ENCODE measurements around the gene SCARF1.
A peak's percentile ranks its signal among the peaks of the same experiment; 100 is the strongest.

The SCARF1 gene

DNA sequence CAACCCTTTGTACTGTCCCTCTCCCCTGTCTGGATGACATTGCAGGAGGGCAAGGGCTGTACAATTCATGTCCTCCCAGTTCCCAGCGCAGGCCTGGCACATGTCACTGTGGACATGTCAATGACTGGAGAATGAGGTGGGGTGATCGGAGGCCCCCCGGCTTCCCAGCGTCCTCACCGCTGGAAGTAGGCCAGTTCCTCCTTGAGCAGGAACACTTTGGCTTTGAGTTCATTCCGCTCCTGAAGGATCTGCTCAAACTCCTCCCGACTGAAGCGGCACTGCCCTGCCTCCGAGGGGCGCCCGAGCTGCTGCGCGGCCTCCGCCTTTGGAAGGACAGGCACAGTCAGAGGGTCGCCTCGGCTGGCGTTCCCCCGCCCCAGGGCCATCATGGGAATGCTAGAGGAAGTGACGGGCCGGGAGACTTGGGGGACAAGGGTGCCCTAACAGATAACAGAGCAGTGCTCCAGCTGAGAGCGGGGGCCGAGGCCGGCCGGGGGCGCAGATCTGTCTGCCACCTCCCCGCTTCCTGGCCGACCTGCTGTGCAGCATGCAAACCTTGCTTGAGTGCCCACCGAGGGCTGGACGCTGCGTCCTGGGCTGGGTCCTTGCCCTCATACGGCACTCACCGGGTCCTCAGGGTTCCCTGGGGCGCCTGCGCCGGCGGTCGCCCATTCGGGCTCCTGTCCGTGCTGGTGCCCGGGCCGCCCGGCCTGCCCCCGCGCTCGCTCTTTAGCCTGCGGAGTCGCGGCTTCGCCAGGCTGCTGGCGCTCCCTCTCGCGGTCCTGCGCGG lies 2.8 kb upstream of the SCARF1 start:
- peak; percentile 53 for DNase-seq

DNA sequence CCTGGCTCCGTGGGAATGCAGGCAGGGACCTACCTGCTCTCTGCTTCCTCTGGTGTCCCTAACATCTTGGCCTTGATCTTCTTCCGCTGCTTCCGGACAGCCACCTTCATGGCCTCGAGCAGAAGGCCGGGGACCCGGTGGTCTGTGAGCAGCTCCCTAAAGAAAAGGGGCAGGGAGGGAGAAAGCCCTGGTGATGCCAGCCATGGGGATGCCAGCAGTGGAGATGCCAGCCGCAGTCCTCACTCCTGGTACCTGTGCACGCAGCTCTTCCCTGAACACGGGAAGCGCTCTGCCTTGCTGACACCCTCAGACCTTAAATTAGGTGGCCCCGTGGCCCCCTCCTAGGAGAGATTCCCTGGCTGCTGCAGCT lies 2.3 kb upstream of the SCARF1 start:
- DNase-seq, result no peak

DNA sequence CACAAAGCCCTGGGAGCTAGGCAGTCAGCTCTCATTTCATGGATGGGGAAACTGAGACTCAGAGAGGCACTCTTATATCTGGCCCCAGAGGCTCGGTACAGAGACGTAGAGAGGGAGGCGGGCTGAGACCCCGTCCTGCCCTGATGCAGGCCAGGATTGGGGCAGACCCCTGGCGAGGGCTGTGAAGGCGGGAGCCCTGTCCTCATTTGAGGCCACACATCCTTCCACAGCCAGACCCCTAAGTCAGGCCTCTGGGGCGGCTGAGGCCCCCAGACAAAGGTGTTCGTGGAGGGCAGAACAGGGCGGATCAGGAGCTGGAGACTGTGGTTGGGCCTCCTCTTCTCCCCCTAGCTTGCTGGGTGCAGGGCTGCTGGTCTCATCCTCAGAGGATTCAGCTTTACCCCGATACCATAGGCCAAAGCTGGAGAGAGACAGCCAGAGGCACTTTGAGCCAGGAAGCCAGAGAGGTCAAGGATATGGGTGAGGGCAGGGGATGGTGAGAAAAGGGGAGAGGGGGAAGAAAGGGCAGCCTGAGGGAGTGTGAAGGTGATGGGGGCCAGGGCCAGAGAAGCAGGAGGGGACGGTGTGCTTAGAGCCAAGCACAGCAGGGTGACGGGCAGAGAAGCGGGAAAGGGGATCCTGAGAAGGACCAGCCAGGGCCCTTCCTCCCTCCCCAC lies 805 bp upstream of the SCARF1 start:
- DNase-seq, result no peak

DNA sequence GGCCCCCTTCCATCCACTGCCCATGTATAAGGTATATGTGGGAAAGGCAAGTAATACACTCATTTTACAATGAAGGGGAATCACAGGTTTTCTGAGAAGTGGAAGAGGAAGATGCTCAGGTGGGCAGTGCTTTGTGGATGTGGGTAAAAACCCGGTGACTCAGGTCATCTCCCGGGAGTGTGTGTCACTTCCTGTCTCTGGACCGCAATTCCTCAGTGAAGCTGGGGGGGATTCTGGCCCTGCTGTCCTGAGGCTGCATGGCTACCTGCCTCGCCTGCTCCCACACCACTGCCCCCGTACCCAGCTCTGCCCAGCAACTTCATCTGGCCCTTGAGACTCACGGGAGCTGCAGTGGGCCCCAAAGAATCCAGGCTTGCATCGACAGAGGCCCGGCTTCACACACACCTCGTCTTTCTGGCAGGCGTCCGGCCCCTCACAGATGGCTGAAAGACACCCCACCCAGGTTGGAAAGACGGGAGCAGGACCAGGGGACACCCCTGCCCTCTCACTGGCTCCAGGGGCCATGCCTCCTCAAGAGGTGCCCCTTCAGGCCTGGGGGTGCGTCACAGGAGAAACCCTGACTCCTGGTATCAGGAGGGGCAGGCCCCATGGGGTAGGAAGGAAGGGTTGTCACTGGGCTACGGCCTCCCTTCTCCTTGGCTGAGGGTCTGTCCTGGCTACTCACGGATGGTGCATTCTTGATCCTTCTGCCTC lies 882 bp downstream of the SCARF1 start:
- no peak for DNase-seq

DNA sequence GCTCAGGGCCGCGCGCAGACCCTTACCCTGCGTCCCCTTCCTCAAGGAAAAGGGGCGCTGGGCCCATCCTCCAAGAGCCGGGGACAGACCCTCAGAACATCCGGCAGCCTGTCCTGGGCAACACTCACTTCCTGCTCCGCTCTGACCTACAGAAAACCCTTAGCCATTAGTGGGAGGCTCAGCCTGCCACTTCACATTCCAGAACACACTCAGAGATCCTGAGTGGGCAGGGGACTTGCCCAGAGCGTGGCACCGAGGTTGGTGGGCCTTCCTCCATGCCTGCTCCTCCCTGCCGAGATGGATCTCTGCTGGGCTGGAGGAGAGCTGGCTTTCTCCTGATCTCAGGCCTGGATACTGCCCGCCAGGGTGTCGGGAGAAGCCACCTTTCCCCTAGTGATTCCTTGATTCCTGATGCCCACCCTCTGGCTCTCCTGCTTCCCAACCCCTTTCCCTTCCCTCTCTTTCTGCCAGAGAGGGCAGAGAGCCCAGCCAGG lies 1.5 kb downstream of the SCARF1 start:
- no peak for DNase-seq

DNA sequence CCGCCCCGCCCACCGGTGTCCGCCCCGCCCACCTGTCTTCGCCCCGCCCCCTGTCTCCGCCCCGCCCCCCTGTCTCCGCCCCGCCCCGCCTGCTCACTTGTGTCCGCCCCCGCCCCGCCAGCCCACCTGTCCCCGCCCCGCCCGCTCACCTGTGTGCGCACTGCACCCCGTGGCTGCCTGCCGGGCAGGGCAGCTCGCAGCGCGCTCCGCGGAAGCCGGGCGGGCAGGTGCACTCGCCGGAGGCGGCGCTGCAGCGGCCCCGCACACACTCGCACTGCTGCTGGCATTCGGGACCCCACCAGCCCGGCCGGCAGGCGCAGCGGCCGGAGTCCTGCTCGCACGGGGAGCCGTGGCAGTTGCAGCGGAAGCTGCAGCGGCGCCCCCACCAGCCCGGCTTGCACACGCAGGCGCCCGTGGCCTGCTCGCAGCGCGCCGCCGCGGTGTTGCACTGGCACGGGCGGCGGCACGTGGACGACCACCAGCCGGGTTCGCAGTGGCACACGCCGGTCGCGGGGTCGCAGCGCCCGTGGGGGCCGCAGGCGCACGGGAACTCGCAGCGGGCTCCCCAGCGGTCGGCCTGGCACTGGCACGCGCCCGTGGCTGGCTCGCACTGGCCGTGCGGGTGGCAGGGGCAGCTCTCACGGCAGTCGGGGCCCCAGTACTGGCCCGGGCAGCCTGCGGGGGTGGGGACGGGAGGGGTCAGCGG lies 2.1 kb downstream of the SCARF1 start:
- DNase-seq, result no peak

DNA sequence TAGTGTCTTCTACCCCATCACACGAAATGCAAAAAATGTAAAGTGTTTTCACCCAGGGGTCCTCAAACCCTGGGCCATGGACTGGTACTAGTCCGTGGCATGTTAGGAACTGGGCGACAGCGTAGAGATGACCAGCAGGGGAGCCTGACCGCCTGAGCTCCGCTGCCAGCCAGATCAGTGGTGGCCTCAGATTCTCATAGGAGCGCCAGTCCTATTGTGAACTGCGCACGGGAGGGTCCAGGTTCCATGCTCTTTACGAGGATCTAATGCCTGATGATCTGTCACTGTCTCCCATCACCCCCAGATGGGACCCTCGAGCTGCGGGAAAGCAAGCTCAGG lies 4.5 kb downstream of the SCARF1 start:
- no peak for DNase-seq

DNA sequence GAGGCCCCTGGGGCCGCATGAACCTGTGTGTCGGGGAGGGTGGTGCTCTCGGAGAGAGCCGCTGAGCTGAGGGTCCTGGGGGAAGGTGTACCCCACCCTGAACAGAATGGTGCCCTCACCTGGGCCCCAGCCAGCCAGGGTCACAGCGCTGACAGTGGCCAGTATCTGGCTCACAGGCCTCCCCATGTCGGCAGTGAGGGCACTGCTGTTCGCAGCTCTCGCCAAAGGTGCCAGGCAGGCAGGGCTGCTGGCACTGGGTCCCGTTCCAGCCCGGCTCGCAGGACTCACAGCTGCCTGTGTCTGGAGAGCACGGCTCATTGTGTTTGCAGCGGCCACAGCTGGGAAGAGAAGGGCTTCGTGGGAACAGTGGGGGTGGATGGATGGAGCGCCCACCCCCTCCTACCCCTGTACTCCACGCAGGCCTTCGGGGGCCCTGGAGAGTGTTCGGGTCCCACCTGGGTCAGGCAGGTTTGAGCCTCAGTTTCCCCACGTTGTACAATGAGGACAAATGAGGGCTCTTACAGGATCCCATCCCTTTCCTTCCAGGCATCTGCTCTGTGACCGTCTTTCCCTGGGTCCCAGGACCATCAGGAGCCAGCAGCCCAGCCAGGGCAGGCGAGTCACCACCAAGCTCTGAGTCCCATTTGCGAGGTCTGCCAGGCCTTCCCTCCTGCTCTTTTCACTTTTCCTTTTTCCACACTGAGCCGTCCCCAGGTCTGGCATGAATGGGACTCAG lies 5.0 kb downstream of the SCARF1 start:
- DNase-seq, result no peak

DNA sequence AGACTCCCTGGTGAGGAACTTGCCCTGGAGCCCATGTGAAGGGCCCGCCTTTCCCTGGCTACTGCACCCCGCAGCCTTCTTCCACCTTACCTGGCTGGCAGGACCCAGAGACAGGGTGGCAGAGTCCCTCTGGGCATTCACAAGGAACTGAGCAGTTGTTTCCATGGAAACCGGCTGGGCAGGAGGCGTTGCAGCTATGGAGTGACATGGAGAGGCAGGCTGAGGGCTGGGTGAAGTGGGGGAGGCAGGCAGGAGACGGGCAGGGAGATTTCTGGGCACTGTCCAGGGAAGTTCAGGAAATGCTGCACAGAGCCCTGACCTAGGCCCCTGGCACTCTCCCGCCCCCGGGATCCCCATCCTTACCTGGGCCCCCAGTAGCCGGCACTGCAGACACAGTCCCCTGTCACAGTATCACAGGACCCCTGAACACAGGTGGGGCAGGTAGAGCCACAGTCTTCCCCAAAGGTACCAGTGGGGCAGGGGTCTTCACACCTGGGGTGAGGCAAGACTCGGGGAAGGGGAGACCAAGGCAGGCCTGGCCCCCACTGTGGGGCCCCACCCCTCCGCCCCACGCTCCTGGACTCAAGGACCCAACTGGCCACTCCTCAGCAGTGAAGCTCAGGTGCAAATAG lies 5.9 kb downstream of the SCARF1 start:
- DNase-seq, result no peak

DNA sequence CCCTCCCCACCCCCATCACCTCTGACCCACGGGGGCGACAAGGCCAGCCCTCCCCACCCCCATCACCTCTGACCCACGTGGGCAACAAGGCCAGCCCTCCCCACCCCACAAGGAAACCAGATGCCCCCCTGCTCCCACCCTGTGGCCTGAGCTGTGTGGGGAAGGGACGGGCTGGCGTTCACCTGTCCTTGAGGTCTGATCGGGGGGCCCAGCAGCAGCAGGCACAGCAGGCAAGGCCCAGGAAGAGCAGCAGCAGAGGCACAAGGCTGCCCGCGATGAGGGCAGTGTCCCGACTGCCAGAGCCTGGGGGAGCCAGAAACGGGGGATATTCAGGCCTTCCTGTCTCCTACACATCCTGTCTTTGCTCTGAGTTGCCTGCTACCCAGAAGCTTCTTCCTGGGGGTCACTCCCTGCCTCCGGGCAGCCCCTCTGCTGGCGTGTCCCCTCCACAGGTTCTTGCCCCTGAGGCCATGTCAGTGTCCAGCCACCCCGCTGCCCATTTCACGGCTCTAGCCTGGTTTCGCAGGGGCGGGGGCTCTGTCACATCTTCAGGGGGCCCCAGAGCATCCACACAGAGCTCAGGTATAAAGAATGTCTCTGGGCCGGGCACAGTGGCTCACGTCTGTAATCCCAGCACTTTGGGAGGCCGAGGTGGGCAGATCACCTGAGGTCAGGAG lies 6.8 kb downstream of the SCARF1 start:
- DNase-seq, result no peak

DNA sequence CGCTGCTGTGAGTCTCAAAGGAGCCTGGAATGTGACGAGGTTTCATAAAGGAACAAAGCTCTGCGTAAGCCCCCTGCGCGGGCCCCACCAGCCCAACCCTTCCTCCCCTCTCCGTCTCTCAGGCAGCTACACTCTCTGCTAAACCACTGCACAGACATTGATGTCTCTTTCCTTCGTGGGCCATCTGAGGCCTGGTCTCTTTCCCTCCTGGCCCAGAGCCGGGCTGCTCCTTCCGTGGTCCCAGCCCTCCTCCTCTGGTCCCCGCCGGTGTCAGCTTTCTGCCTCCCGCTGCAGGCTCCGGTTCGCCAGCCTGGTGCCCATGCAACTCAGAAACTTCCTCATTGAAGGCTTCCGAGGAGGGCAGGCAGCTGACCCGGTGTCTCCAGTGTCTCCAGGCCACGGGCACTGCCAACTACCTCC lies 7.4 kb downstream of the SCARF1 start:
- DNase-seq, result no peak

DNA sequence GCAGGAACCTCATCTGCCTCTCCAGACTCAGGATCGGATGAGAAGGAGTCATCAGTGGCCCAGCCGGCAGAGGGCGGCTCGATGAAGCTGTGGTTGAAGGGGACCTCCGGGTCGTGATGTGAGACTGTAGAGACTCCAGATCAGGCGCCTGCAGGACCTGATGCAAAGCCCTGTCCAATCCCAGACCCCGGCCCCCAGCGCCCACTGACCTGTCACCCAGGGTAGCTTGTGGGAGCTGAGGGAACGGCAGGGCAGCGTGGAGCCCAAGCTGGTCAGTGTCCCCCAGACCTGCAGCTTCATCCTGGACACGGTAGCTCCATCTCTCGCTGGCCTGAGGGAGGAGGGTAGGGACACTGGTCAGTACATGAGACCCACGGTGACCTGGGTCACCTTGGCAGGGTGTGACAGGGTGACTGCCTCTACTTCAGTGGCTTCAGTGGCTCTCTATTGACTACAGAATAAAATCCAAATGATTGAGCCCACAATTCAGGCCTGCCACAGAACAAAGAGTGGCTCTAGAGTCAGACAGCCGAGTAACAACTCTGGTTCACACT lies 8.7 kb downstream of the SCARF1 start:
- DNase-seq, result no peak

DNA sequence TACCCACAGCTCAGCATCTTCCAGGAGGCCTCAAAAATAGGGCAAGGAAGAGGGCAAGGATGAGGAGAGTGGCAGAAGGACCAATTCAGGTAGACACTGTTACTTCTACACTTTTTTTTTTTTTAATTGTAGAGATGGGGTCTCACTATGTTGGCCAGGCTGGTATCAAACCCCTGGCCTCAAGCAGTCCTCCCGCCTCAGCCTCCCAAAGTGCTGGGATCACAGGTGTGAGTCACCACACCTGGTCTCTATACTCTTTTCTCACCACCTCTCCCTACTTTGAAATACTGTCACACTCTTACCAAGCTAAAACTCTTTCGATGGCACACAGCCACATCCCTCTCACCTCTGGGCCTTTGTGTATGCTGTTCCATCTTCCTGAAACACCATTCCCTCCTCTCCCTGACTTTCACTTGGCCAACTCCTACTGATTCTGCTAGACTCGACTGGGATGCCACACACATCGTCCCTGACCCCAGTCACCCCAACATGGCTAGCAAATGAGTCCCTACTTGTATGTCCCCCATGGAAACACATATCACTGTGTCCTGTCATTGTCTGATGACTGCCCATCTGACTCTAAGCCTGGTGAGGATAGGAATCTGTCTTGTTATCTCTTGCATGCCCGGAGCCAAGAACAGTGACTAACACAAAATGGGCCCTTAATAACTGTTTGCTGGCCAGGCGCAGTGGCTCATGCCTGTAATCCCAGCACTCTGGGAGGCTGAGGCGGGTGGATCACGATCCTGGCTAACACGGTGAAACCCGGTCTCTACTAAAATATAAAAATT lies 9.7 kb downstream of the SCARF1 start:
- no peak for DNase-seq

DNA sequence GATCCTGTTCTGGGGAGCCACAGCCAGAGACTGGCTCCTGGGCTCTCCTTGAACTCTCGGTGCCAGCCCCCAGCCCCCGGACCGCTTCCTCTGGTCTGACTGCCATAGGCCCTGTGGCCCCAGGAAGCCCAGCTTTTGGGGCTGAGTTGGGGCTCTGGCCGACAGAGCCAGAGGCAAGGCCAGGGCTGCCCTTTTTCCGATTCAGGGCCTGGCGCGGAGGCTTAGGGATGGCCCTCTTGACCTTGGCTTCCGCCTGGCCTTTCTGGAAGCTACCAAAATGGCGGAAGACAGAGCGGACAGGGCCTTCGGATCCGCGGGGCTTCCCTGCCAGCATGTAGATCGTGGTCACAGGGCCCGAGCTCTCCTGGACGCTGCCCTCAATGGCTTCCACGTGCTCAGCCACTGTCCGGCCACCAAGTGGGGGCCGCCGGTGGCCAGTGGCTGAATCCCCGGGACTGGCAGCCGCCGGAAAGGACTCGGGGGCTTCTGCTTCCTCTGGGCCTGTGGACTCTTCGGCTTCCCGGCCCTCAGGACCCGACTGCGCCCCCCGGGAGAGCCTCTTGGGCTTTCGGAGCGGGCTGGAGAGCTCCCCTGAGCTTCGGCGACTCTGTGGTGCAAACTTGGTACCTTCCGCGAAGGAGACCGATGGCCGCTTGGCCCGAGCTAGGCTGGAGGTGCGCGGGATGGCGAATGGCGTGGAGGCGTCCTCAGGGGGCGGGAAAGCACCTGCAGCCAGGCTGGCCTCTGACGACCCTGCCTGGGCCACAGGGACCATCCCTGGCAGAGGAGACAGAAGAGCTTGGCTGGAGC lies 10.5 kb downstream of the SCARF1 start:
- DNase-seq, result no peak

DNA sequence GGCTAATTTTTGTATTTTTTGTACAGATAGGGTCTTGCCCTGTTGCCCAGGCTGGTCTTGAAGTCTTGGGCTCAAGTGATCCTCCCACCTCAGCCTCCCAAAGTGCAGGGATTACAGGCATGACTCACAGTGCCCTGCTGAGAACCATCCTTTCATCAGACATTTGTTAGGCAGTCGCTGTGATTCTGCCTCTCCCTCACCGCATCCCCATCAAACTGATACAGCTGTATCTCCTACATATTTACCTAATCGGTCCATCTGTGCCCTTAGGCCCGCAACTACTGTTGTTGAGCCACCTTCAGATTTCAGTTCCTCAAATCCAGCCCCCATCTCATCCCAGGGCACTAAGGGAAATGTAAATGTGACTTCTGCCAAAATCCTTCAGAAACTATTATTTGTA lies 14.9 kb downstream of the SCARF1 start:
- no peak for DNase-seq

DNA sequence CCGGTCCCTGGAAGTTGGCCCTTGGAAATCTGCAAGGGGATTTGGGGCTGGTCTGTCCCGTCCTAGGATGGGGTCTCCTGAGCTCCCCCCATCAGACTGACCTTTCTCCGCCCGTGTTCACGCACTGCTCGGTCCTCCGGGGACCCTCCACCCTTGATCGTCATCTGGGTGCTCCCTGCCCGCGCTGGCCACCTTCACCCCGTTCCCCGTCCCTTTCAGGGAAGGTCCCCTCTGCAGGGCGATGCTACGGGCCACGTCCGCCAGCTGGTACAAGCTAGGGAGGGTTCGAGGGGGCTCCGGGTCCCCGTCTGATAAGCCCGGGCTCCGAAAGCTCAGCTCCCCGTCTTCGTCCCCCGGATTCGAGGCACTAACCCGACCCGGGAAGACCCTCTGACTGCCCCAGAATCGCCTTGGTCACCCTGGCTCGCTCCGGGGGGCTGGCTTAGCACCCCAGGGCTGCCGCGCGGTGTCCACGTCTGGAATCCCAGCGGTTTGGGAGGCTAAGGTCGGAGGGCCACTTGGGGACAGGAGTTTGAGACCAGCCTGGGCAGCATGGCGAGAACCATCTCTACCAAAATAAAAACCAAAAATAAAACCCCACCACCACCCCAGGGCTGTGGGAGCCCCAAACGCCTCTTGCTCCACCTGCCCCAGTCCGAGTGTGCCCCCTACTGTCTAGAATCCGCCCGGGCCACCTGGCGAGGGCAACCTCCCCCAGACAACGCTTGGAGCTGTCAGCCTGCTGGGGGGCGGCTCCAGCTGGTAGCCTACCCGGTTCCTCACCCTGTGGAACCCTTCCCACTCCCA lies 15.8 kb downstream of the SCARF1 start:
- DNase-seq, result no peak

DNA sequence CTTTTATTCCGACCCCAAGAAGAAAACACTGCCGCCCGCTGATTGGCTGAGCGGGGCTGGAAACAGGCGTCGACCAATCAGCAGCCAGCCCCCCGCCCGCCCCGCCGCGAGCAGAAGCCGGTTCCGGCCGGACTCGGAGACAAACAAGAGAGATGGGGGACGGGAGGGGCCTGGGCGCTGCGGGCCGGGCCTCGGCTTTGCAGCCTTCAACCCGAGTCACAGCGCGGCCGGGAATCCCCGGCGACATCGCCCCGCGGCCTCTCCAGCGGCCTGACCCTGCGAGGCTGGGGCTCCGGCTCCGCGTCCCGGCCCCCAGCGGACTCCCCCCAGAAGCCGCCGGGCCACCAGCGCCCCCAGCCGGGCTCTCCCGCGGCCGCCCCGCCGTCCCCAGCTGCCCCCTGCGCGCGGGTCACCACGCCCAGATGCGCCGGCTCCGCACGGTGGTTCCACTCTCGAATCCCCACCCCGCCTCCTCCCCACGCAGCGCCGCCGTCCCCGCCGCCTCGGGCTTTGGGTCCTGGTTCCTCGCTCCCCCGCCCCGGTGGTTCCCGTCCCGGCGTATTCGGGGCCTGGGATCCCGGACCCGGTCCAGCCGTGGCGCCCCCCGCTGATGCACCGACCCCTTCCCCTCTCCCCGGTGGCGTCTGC lies 16.6 kb downstream of the SCARF1 start:
- peak; percentile 50 for DNase-seq
